IMR-90 (cell line): ENCODE measurements around the gene INPP5B. TPM values are rescaled to one million over a fixed set of nuclear protein-coding genes. Genes with fewer than 3 reads are reported as not detected.
A peak's percentile ranks its signal among the peaks of the same experiment; 100 is the strongest.

ENCODE experiments used
- ATAC-seq: fragments of 200-7000 bp; cut with Tn5 transposase; 2 replicates; pipeline ENCODE4 v1.9.1; 2020; ENCODE audit warnings: low read depth, mild to moderate bottlenecking, moderate library complexity
- BruUV-seq: library from RNA; stranded (reverse); fragments of 400-500 nt; replicated peaks from 2 replicates; lab custom pipeline; 2021; lab: Mats Ljungman, UMichigan
- CTCF ChIA-PET: fragments of 300-600 bp; formaldehyde crosslinking; extraction: SDS; loops from one replicate; lab custom pipeline; 2021; ENCODE audit warnings: antibody characterized with exemption; lab: Yijun Ruan, JAX
- POLR2A ChIA-PET: fragments of 300-600 bp; sonication (Branson Sonifier 250); formaldehyde crosslinking; loops from one replicate; lab custom pipeline; 2022; ENCODE audit warnings: antibody characterized with exemption; ENCODE audit not compliant: unreplicated experiment; lab: Charles Lee
- DNase-seq: peaks from one replicate; pipeline ENCODE4 v3.0.0; 2013
- H2AFZ ChIP-seq: replicated peaks from 2 replicates; pipeline ENCODE3; 2013; ENCODE audit warnings: low read length, mild to moderate bottlenecking; ENCODE audit not compliant: poor library complexity
- H2AK5ac ChIP-seq: 2 replicates; pipeline ENCODE4 v1.6.1; 2013; ENCODE audit warnings: low read depth, low read length, inconsistent platforms
- H2AK9ac ChIP-seq: replicated peaks from 2 replicates; pipeline ENCODE3; 2013; ENCODE audit warnings: mild to moderate bottlenecking, low read depth, low read length, moderate library complexity; ENCODE audit not compliant: poor library complexity
- H2BK120ac ChIP-seq: 2 replicates; pipeline ENCODE4 v1.6.1; 2013; ENCODE audit warnings: low read depth, low read length, inconsistent platforms
- H2BK15ac ChIP-seq: 3 replicates; pipeline ENCODE4 v1.6.1; 2013; ENCODE audit warnings: low read depth, low read length, inconsistent platforms
- H2BK20ac ChIP-seq: 2 replicates; pipeline ENCODE4 v1.6.1; 2013; ENCODE audit warnings: low read depth, mild to moderate bottlenecking, inconsistent platforms, low read length, moderate library complexity
- H2BK5ac ChIP-seq: 2 replicates; pipeline ENCODE4 v1.6.1; 2013; ENCODE audit warnings: mild to moderate bottlenecking, low read depth, low read length, inconsistent platforms; ENCODE audit not compliant: poor library complexity, severe bottlenecking
- H3K14ac ChIP-seq: replicated peaks from 2 replicates; pipeline ENCODE4 v1.6.1; 2013; ENCODE audit warnings: low read depth, low read length, inconsistent platforms
- H3K18ac ChIP-seq: 2 replicates; pipeline ENCODE4 v1.6.1; 2013; ENCODE audit warnings: low read depth, low read length, control low read depth
- H3K23ac ChIP-seq: 2 replicates; pipeline ENCODE4 v1.6.1; 2013; ENCODE audit warnings: low read depth, low read length, inconsistent platforms
- H3K27ac ChIP-seq: 2 replicates; pipeline ENCODE4 v1.5.1; 2013; ENCODE audit warnings: mild to moderate bottlenecking, control low read depth, low read length; ENCODE audit not compliant: insufficient read depth
- H3K27me3 ChIP-seq: 2 replicates; pipeline ENCODE4 v1.6.1; 2013; ENCODE audit warnings: low read length; ENCODE audit not compliant: control insufficient read depth, insufficient read depth
- H3K36me3 ChIP-seq: 2 replicates; pipeline ENCODE4 v1.6.1; 2013; ENCODE audit warnings: low read length, mixed read lengths; ENCODE audit not compliant: control insufficient read depth, insufficient read depth
- H3K4ac ChIP-seq: 2 replicates; pipeline ENCODE4 v1.6.1; 2013; ENCODE audit warnings: low read depth, low read length, inconsistent platforms
- H3K4me1 ChIP-seq: 2 replicates; pipeline ENCODE4 v1.6.1; 2013; ENCODE audit warnings: low read length, mixed read lengths; ENCODE audit not compliant: control insufficient read depth, insufficient read depth
- H3K4me2 ChIP-seq: 2 replicates; pipeline ENCODE4 v1.6.1; 2013; ENCODE audit warnings: low read depth, mild to moderate bottlenecking, control low read depth, low read length, moderate library complexity
- H3K4me3 ChIP-seq: 2 replicates; pipeline ENCODE4 v1.5.1; 2013; ENCODE audit warnings: low read depth, mild to moderate bottlenecking, control low read depth, low read length, moderate library complexity; ENCODE audit not compliant: insufficient read depth
- H3K56ac ChIP-seq: 2 replicates; pipeline ENCODE4 v1.6.1; 2013; ENCODE audit warnings: low read length, inconsistent platforms; ENCODE audit not compliant: insufficient read depth; ENCODE audit errors: extremely low read depth
- H3K79me1 ChIP-seq, 2 experiments: 2 replicates each; pipeline ENCODE4 v1.6.1; 2013; ENCODE audit warnings: low read length in 2 of 2, inconsistent platforms in 1 of 2, low read depth in 1 of 2
- H3K9ac ChIP-seq: 2 replicates; pipeline ENCODE4 v1.6.1; 2013; ENCODE audit warnings: low read depth, low read length, control low read depth
- H3K9me1 ChIP-seq: 2 replicates; pipeline ENCODE4 v1.6.1; 2013; ENCODE audit warnings: low read length, inconsistent platforms; ENCODE audit not compliant: insufficient read depth
- H3K9me3 ChIP-seq: 2 replicates; pipeline ENCODE4 v1.6.1; 2013; ENCODE audit warnings: low read length; ENCODE audit not compliant: control insufficient read depth, insufficient read depth
- H4K20me1 ChIP-seq: 2 replicates; pipeline ENCODE4 v1.6.1; 2013; ENCODE audit warnings: low read length, inconsistent platforms; ENCODE audit not compliant: insufficient read depth
- H4K5ac ChIP-seq: 2 replicates; pipeline ENCODE4 v1.6.1; 2013; ENCODE audit warnings: mild to moderate bottlenecking, low read depth, low read length, control low read depth
- H4K8ac ChIP-seq, 2 experiments: 2 replicates each; pipeline ENCODE4 v1.6.1; 2013; ENCODE audit warnings: low read depth in 2 of 2, low read length in 2 of 2, control low read depth in 1 of 2, inconsistent platforms in 1 of 2
- H4K91ac ChIP-seq: 2 replicates; pipeline ENCODE4 v1.6.1; 2013; ENCODE audit warnings: low read depth, low read length, inconsistent platforms; ENCODE audit not compliant: insufficient read depth
- MAZ ChIP-seq: IDR thresholded peaks from 2 replicates; pipeline ENCODE4 v1.6.1; 2012; ENCODE audit warnings: low read depth, mild to moderate bottlenecking, low read length, improper control_type of control experiment, moderate library complexity, borderline replicate concordance
- POLR2A ChIP-seq: IDR thresholded peaks from 2 replicates; pipeline ENCODE4 v1.6.1; 2012; ENCODE audit warnings: mild to moderate bottlenecking, low read depth, low read length
- RAD21 ChIP-seq: IDR thresholded peaks from 2 replicates; pipeline ENCODE4 v1.6.1; 2012; ENCODE audit warnings: low read length, improper control_type of control experiment
- WGBS, 2 experiments: methylation state at CpG; one replicate each; pipeline versions ENCODE4 v1.1.5 to v1.1.7; 2013; ENCODE audit warnings: missing lambda C conversion rate in 2 of 2; ENCODE audit not compliant: insufficient read length in 1 of 2; ENCODE audit errors: extremely low coverage in 2 of 2; 5-methylcytosine and 5-hydroxymethylcytosine counted together
- dilution Hi-C: fragments of 300-500 bp; cut with HindIII; formaldehyde crosslinking; loops from one replicate; pipeline ENCODE4 v1.14.3; 2018; ENCODE audit warnings: low sequenced_read_pairs; ENCODE audit not compliant: unreplicated experiment
- in situ Hi-C: fragments of 300-500 bp; cut with MboI; formaldehyde crosslinking; loops from 3 replicates; pipeline ENCODE4 v1.14.3; 2019; ENCODE audit warnings: low sequenced_read_pairs, inconsistent platforms, mixed read lengths
- intact Hi-C: fragments of 100-400 bp; cut with micrococcal nuclease; formaldehyde crosslinking; loops from 2 replicates; pipeline ENCODE4 v1.10.0; 2022
- polyA plus RNA-seq, 3 experiments: library from polyadenylated mRNA; depleted of rRNA; stranded (reverse); fragments of >200 nt; gene quantifications; 2 replicates each; pipeline ENCODE4 v1.2.3, GENCODE V29; 2012; ENCODE audit warnings: low replicate concordance in 1 of 3
- total RNA-seq: library from RNA; depleted of rRNA; stranded (reverse); fragments of >200 nt; gene quantifications from 2 replicates; pipeline ENCODE4 v1.2.3, GENCODE V29; 2012
- TF ChIP-seq, protein P1 (sequence below): fragments of 150-350 bp; IDR thresholded peaks from 2 replicates; pipeline ENCODE4 v1.6.1; 2017; ENCODE audit warnings: mild to moderate bottlenecking, antibody characterized with exemption, low read length, low read depth
- TF ChIP-seq, protein P2 (sequence below): conservative IDR thresholded peaks from 2 replicates; pipeline ENCODE4 v1.5.1; 2012; ENCODE audit warnings: mild to moderate bottlenecking, low read depth, low read length, improper control_type of control experiment

INPP5B gene
- total and polyA plus RNA-seq, 2 of the 4 experiments (the other 2 are of a cell fraction), result 9.4 to 20.4 TPM

DNA sequence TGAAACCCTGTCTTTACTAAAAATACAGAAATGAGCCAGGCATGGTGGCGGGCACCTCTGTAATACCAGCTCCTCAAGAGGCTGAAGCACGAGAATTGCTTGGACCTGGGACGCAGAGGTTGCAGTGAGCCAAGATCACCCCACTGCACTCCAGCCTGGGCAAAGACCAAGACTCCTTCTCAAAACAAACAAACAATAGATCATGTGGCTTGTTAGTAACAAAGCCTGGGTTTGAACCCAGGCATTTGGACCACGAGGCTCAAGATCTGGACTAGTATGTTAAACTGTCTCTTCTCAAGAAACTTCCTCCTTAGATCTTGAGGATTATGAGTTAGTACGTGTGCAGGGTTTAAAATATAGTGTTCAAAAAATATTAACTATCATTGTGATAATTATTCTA lies 1.6 kb downstream of the INPP5B start:
- Histone ChIP-seq H4K20me1 (no peaks in the 10 kb centered on the region), H4K91ac (no peak overlapping the region), H2AK5ac (peak overlapping the region; percentile 100), H3K27me3 (no peaks in the 10 kb centered on the region), H3K56ac (0 out of 2 replicates have a peak overlapping the region, but pooled peaks have one; percentile 97), H3K27ac (no peak overlapping the region), H3K36me3 (peaks cover 24% of the 10 kb centered on the region), H3K14ac (peak overlapping the region; percentile 99; the same call in 1 of the 2 replicates), H2BK20ac (no peak overlapping the region; the same call in 1 of the 2 replicates), H3K4me1 (peaks cover 8% of the 10 kb centered on the region), H3K9ac (no peak overlapping the region), H4K8ac (peak overlapping the region; percentile 96 to 98; a peak in 2 of 4 replicates), H2BK5ac (peak overlapping the region; percentile 81), H3K4me2 (peak overlapping the region; percentile 87; the same call in 1 of the 2 replicates), H3K79me1 (peaks cover 10 to 53% of the 10 kb centered on the region in 2 experiments), H2AK9ac (peak overlapping the region; percentile 99), H3K23ac (peak overlapping the region; percentile 98; the same call in 1 of the 2 replicates), H3K18ac (no peak overlapping the region), H2BK120ac (no peak overlapping the region), H4K5ac (peak overlapping the region; percentile 92; the same call in 1 of the 2 replicates), H2AFZ (no peak overlapping the region), H3K9me3 (no peaks in the 10 kb centered on the region), H2BK15ac (no peak overlapping the region), H3K9me1 (peaks cover 15% of the 10 kb centered on the region), H3K4me3 (no peak overlapping the region), H3K4ac (peak overlapping the region; percentile 99)
- in situ Hi-C loops (no loop called here), dilution Hi-C loops (no loop called here), intact Hi-C loops (no loop called here)
- TF ChIP-seq MAZ (no peak), RAD21 (no peak), POLR2A (no peak)
- TF ChIP-seq, protein P1, sequence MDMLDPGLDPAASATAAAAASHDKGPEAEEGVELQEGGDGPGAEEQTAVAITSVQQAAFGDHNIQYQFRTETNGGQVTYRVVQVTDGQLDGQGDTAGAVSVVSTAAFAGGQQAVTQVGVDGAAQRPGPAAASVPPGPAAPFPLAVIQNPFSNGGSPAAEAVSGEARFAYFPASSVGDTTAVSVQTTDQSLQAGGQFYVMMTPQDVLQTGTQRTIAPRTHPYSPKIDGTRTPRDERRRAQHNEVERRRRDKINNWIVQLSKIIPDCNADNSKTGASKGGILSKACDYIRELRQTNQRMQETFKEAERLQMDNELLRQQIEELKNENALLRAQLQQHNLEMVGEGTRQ, result no peak
- TF ChIP-seq, protein P2, sequence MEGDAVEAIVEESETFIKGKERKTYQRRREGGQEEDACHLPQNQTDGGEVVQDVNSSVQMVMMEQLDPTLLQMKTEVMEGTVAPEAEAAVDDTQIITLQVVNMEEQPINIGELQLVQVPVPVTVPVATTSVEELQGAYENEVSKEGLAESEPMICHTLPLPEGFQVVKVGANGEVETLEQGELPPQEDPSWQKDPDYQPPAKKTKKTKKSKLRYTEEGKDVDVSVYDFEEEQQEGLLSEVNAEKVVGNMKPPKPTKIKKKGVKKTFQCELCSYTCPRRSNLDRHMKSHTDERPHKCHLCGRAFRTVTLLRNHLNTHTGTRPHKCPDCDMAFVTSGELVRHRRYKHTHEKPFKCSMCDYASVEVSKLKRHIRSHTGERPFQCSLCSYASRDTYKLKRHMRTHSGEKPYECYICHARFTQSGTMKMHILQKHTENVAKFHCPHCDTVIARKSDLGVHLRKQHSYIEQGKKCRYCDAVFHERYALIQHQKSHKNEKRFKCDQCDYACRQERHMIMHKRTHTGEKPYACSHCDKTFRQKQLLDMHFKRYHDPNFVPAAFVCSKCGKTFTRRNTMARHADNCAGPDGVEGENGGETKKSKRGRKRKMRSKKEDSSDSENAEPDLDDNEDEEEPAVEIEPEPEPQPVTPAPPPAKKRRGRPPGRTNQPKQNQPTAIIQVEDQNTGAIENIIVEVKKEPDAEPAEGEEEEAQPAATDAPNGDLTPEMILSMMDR, result no peak
- ChIA-PET CTCF (no interaction called here), POLR2A (no interaction called here)
- no CpG with 5 or more reads among the region's 5 CpGs for WGBS, 2 experiments
- no peak for DNase-seq
- BruUV-seq, result no TSS peak
- no peak for ATAC-seq
